Breast epithelium (tissue), 4 donors: ENCODE measurements around the gene AARS2. TPM values are rescaled to one million over a fixed set of nuclear protein-coding genes. Genes with fewer than 3 reads are reported as not detected.
"Not testable (repeated sequence)": the region's sequence is repeated elsewhere in the genome, so short reads cannot be mapped to it uniquely, and the experiment has no call there.

ENCODE experiments used
- DNase-seq, 2 donors: peaks; one replicate each; pipeline ENCODE4 v3.0.0-alpha.2; 2019; ENCODE audit warnings: low spot score in 2 of 2
- H3K27ac ChIP-seq, 2 donors: fragments of 200-600 bp; sonication (generic) in 1 of 2; one replicate each; pipeline ENCODE4 v1.5.1; 2016 to 2019; ENCODE audit warnings: mild to moderate bottlenecking in 1 of 2
- H3K27me3 ChIP-seq, 2 donors: fragments of 200-600 bp; sonication (generic) in 1 of 2; one replicate each; pipeline versions ENCODE4 v1.5.1 to v1.6.0; 2017 to 2019; ENCODE audit warnings: control low read depth in 1 of 2, mild to moderate bottlenecking in 1 of 2
- H3K36me3 ChIP-seq: fragments of 200-600 bp; one replicate; pipeline ENCODE4 v1.5.1; 2019
- H3K4me1 ChIP-seq, 2 donors: fragments of 200-600 bp; sonication (generic); one replicate each; pipeline ENCODE4 v1.5.1; 2016 to 2019; ENCODE audit warnings: control low read depth in 1 of 2
- H3K4me3 ChIP-seq, 3 donors: fragments of 200-600 bp; sonication (generic); 1 replicate in 2 of 3; 2 replicates in 1 of 3; pipeline ENCODE4 v1.5.1; 2016 to 2019; ENCODE audit warnings: mild to moderate bottlenecking in 3 of 3, moderate library complexity in 2 of 3
- H3K9me3 ChIP-seq, 2 donors: fragments of 200-600 bp; sonication (generic) in 1 of 2; one replicate each; pipeline ENCODE4 v1.5.1; 2016 to 2019; ENCODE audit warnings: control low read depth in 1 of 2
- CTCF ChIP-seq, 3 donors: fragments of 450-650 bp; IDR thresholded peaks; one replicate each; pipeline ENCODE4 v1.5.1; 2016 to 2017; ENCODE audit warnings: antibody characterized with exemption in 3 of 3, mild to moderate bottlenecking in 3 of 3, moderate library complexity in 3 of 3
- POLR2A ChIP-seq: fragments of 450-650 bp; IDR thresholded peaks from one replicate; pipeline ENCODE4 v1.6.1; 2016; ENCODE audit warnings: antibody characterized with exemption, mild to moderate bottlenecking, moderate library complexity
- POLR2AphosphoS5 ChIP-seq, 3 donors: sonication (generic); formaldehyde crosslinking; IDR thresholded peaks; one replicate each; pipeline ENCODE4 v1.6.1; 2017; ENCODE audit warnings: antibody characterized with exemption in 3 of 3
- intact Hi-C: fragments of 100-400 bp; cut with DNase I; formaldehyde crosslinking; loops from one replicate; pipeline ENCODE4 v1.15.1; 2023; ENCODE audit warnings: low total_unique reads
- total RNA-seq, 3 donors: library from RNA; depleted of rRNA; stranded (reverse); fragments of >200 nt; gene quantifications; one replicate each; pipeline ENCODE4 v1.1.0, GENCODE V29; 2016

The AARS2 gene
- total RNA-seq, 3 donors from 2014 or later = 6.9 to 16.5 (median 12.8) TPM

DNA sequence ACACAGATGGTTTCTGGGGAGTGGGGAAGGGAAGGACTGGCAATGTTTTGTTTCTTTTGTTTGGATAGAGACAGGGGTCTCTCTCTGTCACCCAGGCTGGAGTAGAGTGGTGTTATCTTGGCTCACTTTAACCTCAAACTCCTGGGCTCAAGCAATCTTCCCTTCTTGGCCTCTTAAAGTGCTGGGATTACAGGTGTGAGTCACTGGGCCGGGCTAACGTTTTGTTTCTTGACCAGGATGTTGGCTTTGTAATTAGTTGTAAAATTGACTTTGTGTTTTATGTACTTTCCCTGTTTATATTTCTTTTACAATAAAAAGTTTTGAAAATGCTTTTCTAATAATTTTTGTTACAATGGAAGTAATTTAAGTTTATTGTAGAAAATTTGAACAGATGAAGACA lies 40.2 kb upstream of the AARS2 start:
- intact Hi-C loops = no loop called here
- no peaks in the 10 kb centered on the region for H3K36me3 ChIP-seq

DNA sequence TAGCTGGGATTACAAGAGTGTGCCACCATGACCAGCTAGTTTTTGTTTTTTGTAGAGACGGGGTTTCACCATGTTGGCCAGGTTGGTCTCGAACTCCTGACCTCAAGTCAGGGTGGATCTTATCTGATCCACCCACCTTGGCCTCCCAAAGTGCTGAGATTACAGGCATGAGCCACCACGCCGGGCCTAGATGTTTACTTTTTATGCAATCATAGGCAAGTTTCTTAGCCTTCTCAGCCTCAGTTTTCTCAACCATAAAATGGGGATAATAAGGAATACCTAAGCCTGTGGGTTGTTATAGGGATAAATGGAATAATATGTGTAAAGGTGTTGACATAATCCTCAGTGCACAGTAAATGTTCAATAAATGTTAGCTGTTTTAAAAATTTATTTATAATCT lies 39.1 kb upstream of the AARS2 start:
- H3K36me3 ChIP-seq = no peaks in the 10 kb centered on the region
- H3K9me3 ChIP-seq = no peaks in the 10 kb centered on the region
- no peak for TF ChIP-seq CTCF (IDR thresholded peaks at IDR 0.05)
- no peak for TF ChIP-seq POLR2AphosphoS5 (IDR thresholded peaks at IDR 0.05)
- no peak for TF ChIP-seq POLR2A
- no peaks in the 10 kb centered on the region for H3K4me1 ChIP-seq
- no peak overlapping the region for H3K4me3 ChIP-seq
- intact Hi-C loops = no loop called here
- DNase-seq = no peak
- H3K27ac ChIP-seq = no peak overlapping the region
- no peaks in the 10 kb centered on the region for H3K27me3 ChIP-seq

More for the DNA sequence above, 40.2 kb upstream of the AARS2 start:
- H3K27me3 ChIP-seq = no peaks in the 10 kb centered on the region
- H3K4me3 ChIP-seq = no peak overlapping the region
- H3K4me1 ChIP-seq = no peaks in the 10 kb centered on the region
- DNase-seq = no peak
- TF ChIP-seq POLR2A = no peak
- no peaks in the 10 kb centered on the region for H3K9me3 ChIP-seq
- no peak overlapping the region for H3K27ac ChIP-seq

DNA sequence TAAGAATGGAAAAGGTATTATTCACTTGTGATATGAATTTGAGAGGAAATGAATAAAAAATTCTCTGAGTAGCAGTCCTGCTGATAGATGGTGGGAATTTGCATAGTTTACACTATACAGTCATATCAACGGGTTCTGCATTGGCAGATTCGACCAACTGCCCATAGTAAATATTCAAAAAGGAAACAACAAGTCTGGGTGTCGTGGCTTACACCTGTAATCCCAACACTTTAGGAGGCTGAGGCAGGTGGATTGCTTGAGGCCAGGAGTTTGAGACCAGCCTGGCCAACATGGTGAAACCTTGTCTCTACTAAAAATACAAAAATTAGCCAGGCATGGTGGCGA lies 37.5 kb upstream of the AARS2 start:
- H3K4me1 ChIP-seq, intact Hi-C loops, H3K27ac ChIP-seq, H3K4me3 ChIP-seq, H3K9me3 ChIP-seq, DNase-seq, H3K36me3 ChIP-seq, H3K27me3 ChIP-seq: not testable (repeated sequence)

DNA sequence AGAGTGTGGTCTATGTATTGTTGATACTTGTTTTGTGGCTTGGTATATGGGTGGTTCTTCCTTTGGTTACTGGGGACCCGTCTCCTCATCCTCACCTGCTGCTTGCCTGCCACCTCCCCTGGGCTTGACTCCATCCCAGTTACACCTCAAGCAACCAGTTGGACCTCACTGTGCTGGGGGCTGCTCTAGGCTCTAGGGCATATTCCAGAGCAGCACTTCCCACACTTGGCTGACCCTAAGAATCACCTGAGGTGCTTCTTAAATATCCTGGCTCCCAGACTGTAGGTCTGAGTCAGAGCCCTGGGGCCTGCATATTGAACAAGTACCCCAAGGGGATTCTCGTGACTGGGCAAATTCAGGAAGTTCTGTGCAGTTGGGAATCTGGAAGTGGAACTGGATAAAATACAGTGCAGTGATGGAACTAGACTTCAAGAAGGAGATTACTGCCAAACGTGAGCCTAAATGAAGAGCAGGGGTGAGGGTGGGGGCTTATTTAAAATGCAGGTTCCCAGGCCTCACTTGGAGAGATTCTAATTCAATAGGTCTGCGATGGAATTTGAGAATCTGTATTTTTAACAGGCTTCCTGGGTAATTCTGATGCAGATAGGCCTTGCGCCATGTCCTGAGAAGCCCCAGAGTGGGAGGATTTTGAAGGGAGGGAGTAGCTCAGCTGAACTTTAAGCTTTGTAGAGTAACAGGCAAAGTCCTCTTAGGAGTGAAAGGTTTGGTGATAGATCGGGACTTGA lies 36.9 kb upstream of the AARS2 start:
- TF ChIP-seq CTCF (IDR thresholded peaks at IDR 0.05) = no peak
- TF ChIP-seq POLR2A = no peak
- TF ChIP-seq POLR2AphosphoS5 (IDR thresholded peaks at IDR 0.05) = no peak
- intact Hi-C loops = loop anchor here (10.0 kb wide), 1 partner anchor 755 kb away; no protein-coding TSS in a partner anchor
- DNase-seq = no peak
- Histone ChIP-seq H3K4me1 (no peaks in the 10 kb centered on the region), H3K27ac (no peak overlapping the region), H3K36me3 (no peaks in the 10 kb centered on the region), H3K4me3 (no peak overlapping the region), H3K9me3 (no peaks in the 10 kb centered on the region), H3K27me3 (peaks cover 0 to 1% of the 10 kb centered on the region in 2 donors)

DNA sequence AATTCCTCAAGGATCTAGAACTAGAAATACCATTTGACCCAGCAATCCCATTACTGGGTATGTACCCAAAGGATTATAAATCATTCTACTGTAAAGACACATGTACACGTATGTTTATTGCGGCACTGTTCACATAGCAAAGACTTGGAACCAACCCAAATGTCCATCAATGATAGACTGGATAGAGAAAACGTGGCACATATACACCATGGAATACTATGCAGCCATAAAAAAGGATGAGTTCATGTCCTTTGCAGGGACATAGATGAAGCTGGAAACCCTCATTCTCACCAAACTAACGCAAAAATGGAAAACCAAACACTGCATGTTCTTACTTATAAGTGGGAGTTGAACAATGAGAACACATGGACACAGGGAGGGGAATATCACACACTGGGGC lies 33.7 kb upstream of the AARS2 start:
- not testable (repeated sequence) for DNase-seq, H3K27me3 ChIP-seq, H3K4me3 ChIP-seq, H3K9me3 ChIP-seq, H3K27ac ChIP-seq, H3K4me1 ChIP-seq, H3K36me3 ChIP-seq
- intact Hi-C loops = loop anchor here (2.0 to 10.0 kb wide), 2 partner anchors 76 to 752 kb away; partner anchors contain the start of gene TMEM151B

DNA sequence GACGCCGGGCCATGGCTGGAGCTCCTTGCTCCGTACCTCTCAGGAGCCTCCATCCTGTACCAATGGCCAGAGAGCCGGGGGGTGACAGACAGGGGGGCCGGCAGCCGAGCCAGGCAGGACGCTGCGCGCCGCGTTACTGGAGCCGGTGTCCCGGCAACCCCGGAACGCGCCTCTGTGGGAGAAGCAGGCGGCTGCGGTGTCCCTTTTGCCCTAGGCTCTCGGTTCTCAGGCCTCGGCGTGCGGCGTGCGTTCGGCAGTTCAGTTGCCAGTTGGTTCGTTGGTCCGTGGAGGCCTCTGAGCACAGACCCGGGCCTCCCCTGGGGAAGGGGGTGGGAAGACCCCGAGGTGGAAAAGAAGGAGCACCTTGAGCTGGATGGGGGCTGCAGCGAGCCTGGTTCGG lies 29.3 kb upstream of the AARS2 start, which contains the start of gene SPATS1:
Gene SPATS1, plus strand, starts transcription at position 162 of the 400 bp plus-strand sequence. CDS start 446 bp downstream, outside the sequence.
- no peaks in the 10 kb centered on the region for H3K36me3 ChIP-seq
- peak within 1 kb of the TSS; percentile 20 to 55 (median 34) for H3K4me3 ChIP-seq
- H3K27me3 ChIP-seq = peaks cover 0 to 14% of the 10 kb centered on the region in 2 donors
- intact Hi-C loops = loop anchor here (10.0 kb wide), 1 partner anchor 748 kb away; no protein-coding TSS in a partner anchor
- no peak for TF ChIP-seq CTCF (IDR thresholded peaks at IDR 0.05)
- no peak for TF ChIP-seq POLR2AphosphoS5 (IDR thresholded peaks at IDR 0.05)
- no peak for TF ChIP-seq POLR2A
- H3K4me1 ChIP-seq = no peaks in the 10 kb centered on the region
- no peak for DNase-seq
- no peak within 1 kb of the TSS for H3K27ac ChIP-seq
- H3K9me3 ChIP-seq = no peaks in the 10 kb centered on the region
